ENCODE results near the gene SLC27A3. TPM values are rescaled to one million over a fixed set of nuclear protein-coding genes. Genes with fewer than 3 reads are reported as not detected.

The SLC27A3 gene
- total and polyA plus RNA-seq, 9 of the 15 experiments (the other 6 are each of a cell fraction or from before 2014, with no cell fraction given) = 0.57 to 5.2 (median 2.8) TPM

DNA sequence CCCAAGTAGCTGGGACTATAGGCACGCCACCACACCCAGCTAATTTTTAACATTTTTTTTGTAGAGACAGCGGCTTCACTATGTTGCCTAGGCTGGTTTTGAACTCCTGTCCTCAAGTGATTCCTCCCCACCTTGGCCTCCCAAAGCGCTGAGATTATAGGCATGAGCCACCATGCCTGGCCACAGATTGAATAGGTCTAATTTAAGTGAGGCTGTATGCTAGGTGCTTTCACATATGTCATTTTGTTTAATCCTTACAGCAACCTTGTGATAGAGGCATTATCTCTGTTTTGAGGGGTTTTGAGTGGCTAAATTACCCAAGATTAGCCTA, 40.2 kb upstream of the SLC27A3 start:
- CTCF ChIA-PET (ENCODE audit: low intra/inter-chr PET ratio) = no interaction called here
- Histone ChIP-seq H3K4me3 (no peak overlapping the region), H3K9me3 (replicated peaks; ENCODE audit: control insufficient read depth, insufficient read depth, low read depth, low read length) (no peaks in the 10 kb centered on the region), H3K27me3 (ENCODE audit: control insufficient read depth in 2 of 2, insufficient read depth in 2 of 2, low read length in 2 of 2) (no peaks in the 10 kb centered on the region), H3K4me2 (ENCODE audit: insufficient read depth, low read length) (no peak overlapping the region), H2AFZ (ENCODE audit: low read depth, low read length) (no peak overlapping the region), H3K4me1 (replicated peaks in 1 of 2; ENCODE audit: control insufficient read depth in 2 of 2, insufficient read depth in 2 of 2, low read length in 2 of 2) (no peaks in the 10 kb centered on the region; a peak in 1 of 5 replicates), H4K20me1 (replicated peaks; ENCODE audit: control insufficient read depth, insufficient read depth, low read length) (no peaks in the 10 kb centered on the region), H3K9ac (ENCODE audit: insufficient read depth in 1 of 2, low read depth in 2 of 2, low read length in 2 of 2) (no peak overlapping the region), H3K9me1 (ENCODE audit: control insufficient read depth, insufficient read depth, low read length) (no peaks in the 10 kb centered on the region), H3K79me2 (ENCODE audit: control insufficient read depth, insufficient read depth, low read length) (no peaks in the 10 kb centered on the region), H3K36me3 (ENCODE audit: control insufficient read depth, insufficient read depth, low read length) (no peaks in the 10 kb centered on the region; the same call in 1 of the 3 replicates), H3K27ac (ENCODE audit: extremely low read depth, low read depth, low read length) (no peak overlapping the region)
- in situ Hi-C loops (cut with MboI) = no loop called here
- TF ChIP-seq MTA3 (IDR thresholded peaks at IDR 0.05; ENCODE audit: borderline replicate concordance) (no peak), HOXB6 (CRISPR knock-in tag; IDR thresholded peaks at IDR 0.05; ENCODE audit: borderline replicate concordance) (no peak), HNRNPLL (IDR thresholded peaks at IDR 0.05; ENCODE audit: low read depth, low read length, poor library complexity, severe bottlenecking) (no peak)
- TF ChIP-seq, protein P1, sequence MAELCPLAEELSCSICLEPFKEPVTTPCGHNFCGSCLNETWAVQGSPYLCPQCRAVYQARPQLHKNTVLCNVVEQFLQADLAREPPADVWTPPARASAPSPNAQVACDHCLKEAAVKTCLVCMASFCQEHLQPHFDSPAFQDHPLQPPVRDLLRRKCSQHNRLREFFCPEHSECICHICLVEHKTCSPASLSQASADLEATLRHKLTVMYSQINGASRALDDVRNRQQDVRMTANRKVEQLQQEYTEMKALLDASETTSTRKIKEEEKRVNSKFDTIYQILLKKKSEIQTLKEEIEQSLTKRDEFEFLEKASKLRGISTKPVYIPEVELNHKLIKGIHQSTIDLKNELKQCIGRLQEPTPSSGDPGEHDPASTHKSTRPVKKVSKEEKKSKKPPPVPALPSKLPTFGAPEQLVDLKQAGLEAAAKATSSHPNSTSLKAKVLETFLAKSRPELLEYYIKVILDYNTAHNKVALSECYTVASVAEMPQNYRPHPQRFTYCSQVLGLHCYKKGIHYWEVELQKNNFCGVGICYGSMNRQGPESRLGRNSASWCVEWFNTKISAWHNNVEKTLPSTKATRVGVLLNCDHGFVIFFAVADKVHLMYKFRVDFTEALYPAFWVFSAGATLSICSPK (IDR thresholded peaks at IDR 0.05; ENCODE audit: borderline replicate concordance) = no peak
- POLR2A ChIA-PET = interaction anchor here (1.0 to 1.3 kb wide), 4 partner anchors 8 to 100 kb away, joined by 3 to 4 read pairs (median 3); no protein-coding TSS in a partner anchor
- FAIRE-seq (no peak), ATAC-seq (no peak), DNase-seq (ENCODE audit: extremely low read depth in 1 of 4, low spot score in 3 of 4) (no peak)
- intact Hi-C loops (cut with micrococcal nuclease) = no loop called here
- 73% methylated on average over 3 of the region's 3 CpGs for WGBS (ENCODE audit: insufficient coverage, low coverage, missing lambda C conversion rate)
- no TSS peak for BruUV-seq (replicated peaks)

DNA sequence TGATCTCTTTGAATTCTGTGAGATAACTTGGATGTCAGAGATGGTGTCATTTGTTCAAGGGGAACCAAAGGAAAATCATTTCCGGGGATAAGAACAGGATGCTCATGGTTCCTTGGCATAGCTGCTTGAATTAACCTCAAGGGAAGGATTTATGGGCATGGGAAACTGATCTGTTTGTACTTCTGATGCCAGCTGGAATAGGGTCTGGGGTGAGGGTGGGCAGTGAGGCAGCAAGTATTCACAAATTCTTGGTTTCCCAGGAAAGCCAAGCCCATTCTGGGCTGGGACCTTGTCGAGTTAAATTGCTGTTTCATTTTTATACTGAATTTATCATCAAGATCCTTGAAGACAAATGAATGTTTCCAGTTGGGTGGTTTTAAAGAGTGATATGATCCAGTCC, 33.2 kb upstream of the SLC27A3 start:
- DNase-seq (ENCODE audit: extremely low read depth in 1 of 4, low spot score in 3 of 4) (no peak), ATAC-seq (no peak), FAIRE-seq (no peak)
- no peak overlapping the region for H3K9ac ChIP-seq (ENCODE audit: insufficient read depth in 1 of 2, low read depth in 2 of 2, low read length in 2 of 2)
- H3K4me2 ChIP-seq (ENCODE audit: insufficient read depth, low read length) = no peak overlapping the region
- no peak overlapping the region for H3K27ac ChIP-seq (ENCODE audit: extremely low read depth, low read depth, low read length)
- in situ Hi-C loops (cut with MboI) = no loop called here
- no peak overlapping the region for H3K4me3 ChIP-seq
- H3K9me3 ChIP-seq (replicated peaks; ENCODE audit: control insufficient read depth, insufficient read depth, low read depth, low read length) = no peaks in the 10 kb centered on the region
- CTCF ChIA-PET (ENCODE audit: low intra/inter-chr PET ratio) = no interaction called here
- no peaks in the 10 kb centered on the region for H4K20me1 ChIP-seq (replicated peaks; ENCODE audit: control insufficient read depth, insufficient read depth, low read length)
- H3K9me1 ChIP-seq (ENCODE audit: control insufficient read depth, insufficient read depth, low read length) = no peaks in the 10 kb centered on the region
- no peaks in the 10 kb centered on the region; a peak in 1 of 5 replicates for H3K4me1 ChIP-seq (replicated peaks in 1 of 2; ENCODE audit: control insufficient read depth in 2 of 2, insufficient read depth in 2 of 2, low read length in 2 of 2)
- no peaks in the 10 kb centered on the region for H3K79me2 ChIP-seq (ENCODE audit: control insufficient read depth, insufficient read depth, low read length)
- no TSS peak for BruUV-seq (replicated peaks)
- H3K27me3 ChIP-seq (ENCODE audit: control insufficient read depth in 2 of 2, insufficient read depth in 2 of 2, low read length in 2 of 2) = no peaks in the 10 kb centered on the region
- intact Hi-C loops (cut with micrococcal nuclease) = no loop called here
- no peak overlapping the region for H2AFZ ChIP-seq (ENCODE audit: low read depth, low read length)
- H3K36me3 ChIP-seq (ENCODE audit: control insufficient read depth, insufficient read depth, low read length) = peaks cover 51% of the 10 kb centered on the region
- POLR2A ChIA-PET = interaction anchor here (0.5 kb wide), 1 partner anchor 139 kb away, joined by 3 read pairs; no protein-coding TSS in a partner anchor
- 53% methylated on average over 2 of the region's 2 CpGs for WGBS (ENCODE audit: insufficient coverage, low coverage, missing lambda C conversion rate)
- TF ChIP-seq MXI1 (IDR thresholded peaks at IDR 0.05; ENCODE audit: low read depth, low read length) (no peak), IRF2 (CRISPR knock-in tag; IDR thresholded peaks at IDR 0.05) (no peak), TOE1 (IDR thresholded peaks at IDR 0.05; ENCODE audit: borderline replicate concordance) (no peak), TOE1 (CRISPR knock-in tag; IDR thresholded peaks at IDR 0.05; ENCODE audit: borderline replicate concordance, low read depth) (no peak), SNIP1 (IDR thresholded peaks at IDR 0.05; ENCODE audit: low read depth) (no peak)
- TF ChIP-seq, protein P2, sequence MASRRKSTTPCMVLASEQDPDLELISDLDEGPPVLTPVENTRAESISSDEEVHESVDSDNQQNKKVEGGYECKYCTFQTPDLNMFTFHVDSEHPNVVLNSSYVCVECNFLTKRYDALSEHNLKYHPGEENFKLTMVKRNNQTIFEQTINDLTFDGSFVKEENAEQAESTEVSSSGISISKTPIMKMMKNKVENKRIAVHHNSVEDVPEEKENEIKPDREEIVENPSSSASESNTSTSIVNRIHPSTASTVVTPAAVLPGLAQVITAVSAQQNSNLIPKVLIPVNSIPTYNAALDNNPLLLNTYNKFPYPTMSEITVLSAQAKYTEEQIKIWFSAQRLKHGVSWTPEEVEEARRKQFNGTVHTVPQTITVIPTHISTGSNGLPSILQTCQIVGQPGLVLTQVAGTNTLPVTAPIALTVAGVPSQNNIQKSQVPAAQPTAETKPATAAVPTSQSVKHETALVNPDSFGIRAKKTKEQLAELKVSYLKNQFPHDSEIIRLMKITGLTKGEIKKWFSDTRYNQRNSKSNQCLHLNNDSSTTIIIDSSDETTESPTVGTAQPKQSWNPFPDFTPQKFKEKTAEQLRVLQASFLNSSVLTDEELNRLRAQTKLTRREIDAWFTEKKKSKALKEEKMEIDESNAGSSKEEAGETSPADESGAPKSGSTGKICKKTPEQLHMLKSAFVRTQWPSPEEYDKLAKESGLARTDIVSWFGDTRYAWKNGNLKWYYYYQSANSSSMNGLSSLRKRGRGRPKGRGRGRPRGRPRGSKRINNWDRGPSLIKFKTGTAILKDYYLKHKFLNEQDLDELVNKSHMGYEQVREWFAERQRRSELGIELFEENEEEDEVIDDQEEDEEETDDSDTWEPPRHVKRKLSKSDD (conservative IDR thresholded peaks at IDR 0.05; ENCODE audit: low read length) = no peak

All from K562 (cell line).